UCSD-AML1 (cell line): Measurements from ENCODE around the gene ZSCAN22.
A peak's percentile ranks its signal among the peaks of the same experiment; 100 is the strongest.
"Not testable (repeated sequence)": the region's sequence is repeated elsewhere in the genome, so short reads cannot be mapped to it uniquely, and the experiment has no call there.

Source experiments
- DNase-seq: peaks from one replicate; lab custom pipeline; 2025; ENCODE audit not compliant: unreplicated experiment; lab: John Stamatoyannopoulos, UW

The ZSCAN22 gene

GRCh38 chr19:58317476-58318072, 9.2 kb upstream of the ZSCAN22 start:
- no peak for DNase-seq

DNA sequence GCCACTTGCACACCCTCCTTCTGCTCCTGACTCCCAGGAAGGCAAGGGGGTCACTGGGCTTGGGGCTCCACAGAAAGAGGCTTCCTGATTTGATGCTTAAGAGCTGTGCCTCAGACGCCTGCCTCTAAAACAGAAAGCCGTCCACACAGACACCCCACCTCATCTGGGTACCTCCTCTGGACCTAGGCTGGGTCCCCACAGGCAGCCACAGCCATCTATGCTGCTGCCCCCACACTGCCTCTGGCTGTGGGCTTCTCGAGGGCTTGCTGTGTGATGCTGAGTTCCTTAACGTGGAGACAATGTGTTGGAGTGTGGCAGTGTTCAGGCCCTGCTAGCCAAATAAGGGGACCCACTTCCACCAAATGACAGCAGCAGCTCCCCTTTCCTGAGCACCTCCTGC, 8.5 kb upstream of the ZSCAN22 start:
- DNase-seq = no peak

DNA sequence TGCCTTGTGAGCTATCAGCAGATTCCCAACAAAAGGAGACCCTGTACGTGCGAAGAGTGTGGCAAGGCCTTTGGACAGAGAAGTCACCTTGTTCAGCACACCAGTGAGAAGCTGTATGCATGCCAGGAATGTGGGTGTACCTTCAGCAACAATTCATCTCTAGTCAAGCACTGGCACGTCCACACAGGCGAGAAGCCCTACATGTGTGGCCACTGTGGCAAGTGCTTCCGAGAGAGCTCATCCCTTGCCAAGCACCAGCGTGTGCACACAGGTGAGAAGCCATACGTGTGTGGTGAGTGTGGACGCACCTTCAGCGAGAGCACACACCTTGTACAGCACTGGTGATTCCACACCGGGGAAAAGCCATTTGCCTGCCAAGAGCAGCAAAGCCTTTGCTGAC, 7.6 kb upstream of the ZSCAN22 start:
- no peak for DNase-seq

DNA sequence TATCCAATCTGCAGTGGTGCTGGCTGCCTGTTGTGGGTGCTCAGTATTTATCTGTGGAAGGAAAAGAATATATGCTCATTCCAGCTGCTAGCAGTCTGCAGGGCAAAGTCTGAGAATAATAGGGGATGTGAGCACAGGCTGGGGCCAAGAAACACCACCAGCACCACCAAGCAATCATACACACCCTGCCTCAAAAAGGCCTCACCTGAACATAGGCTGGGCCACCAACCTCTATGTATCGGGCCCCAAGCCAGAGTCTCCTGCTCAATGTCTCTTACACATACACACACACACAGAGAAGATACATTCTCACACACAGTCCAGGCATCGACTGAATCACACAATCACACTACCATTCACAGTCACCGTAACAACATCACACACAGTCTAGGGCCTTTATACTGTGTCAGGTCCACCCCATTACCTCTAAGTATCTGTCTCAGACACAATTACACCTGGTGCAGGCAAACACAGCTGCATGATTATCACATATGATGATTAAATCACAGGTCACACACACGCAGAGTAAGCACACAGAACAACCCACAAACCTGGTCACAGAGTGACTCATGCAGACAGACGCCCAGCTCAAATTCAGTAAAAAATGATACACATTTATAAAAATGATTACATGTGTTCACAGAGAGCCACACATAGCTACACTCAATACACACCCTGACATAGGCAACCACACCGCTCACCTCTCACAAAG, 1.3 kb upstream of the ZSCAN22 start:
- DNase-seq = no peak

DNA sequence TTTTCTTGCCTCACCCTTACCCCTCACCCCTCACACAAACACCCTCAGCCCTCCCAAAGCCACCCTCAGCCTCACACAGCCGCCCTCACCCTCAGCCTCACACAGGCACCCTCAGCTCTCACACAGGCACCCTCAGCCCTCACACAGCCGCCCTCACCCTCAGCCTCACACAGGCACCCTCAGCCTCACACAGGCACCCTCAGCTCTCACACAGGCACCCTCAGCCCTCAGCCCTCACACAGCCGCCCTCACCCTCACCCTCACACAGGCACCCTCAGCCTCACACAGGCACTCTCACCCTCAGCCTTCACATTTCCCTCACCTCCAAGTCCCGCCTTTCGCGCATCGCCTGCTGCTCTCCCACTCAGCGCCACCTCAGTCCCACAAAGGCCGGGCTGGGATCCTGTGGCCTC, 287 bp upstream of the ZSCAN22 start:
- no peak for DNase-seq

DNA sequence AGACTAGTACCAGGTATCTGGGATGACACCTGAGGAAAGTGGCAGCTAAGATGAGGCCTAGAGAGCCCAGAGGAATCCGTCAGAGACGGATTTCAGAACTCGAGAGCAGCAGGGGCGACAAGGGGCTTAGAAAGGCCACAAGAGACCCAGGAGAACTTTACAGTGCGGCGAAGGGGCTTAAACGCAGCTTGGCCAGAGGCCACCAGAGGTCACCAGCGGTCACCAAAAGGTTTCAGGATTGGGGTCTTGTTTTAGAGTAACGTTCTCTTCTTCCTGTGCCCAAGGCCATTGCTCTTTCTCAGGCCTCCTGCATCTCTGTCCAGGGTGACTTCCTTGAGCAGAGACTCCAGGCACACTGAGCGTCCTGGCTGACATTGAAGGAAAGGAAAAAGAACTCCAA, 2.2 kb downstream of the ZSCAN22 start:
- DNase-seq = peak; percentile 58

DNA sequence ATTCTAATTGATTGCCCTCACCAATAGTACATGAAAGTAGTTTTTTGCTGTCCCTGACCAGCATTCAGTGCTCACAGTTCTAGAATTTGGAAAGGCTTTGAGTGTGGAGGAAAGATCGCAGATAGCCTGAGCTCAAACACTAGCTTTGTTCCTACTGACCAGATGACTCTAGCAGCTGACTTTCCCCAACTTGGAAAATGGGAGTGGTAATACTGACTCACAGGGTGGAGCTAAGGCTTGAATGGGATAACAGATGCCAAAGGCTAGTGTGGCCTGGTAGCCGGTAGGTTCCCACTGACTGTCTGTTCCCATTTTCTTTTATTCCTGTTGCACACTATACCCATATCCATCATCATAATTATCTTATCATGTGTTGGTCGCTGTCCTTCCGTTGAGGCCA, 3.7 kb downstream of the ZSCAN22 start:
- no peak for DNase-seq

DNA sequence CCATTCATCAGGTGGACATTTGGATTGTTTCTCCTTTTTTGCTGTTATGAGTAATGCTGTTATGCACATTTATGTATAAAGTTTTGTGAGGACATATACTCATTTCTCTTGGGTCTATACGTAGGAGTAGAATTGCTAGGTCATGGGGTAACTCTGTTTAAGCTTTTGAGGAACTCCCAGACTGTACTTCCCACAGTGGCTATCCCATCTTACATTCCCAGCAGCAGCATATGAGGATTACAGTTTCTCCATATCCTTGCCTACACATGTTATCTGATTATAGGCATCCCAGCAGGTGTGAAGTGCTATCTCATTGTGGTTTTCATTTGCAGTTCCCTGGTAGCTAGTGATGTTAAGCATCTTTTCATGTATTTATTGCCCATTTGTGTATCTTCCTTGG, 5.9 kb downstream of the ZSCAN22 start:
- no peak for DNase-seq

GRCh38 chr19:58334691-58335249, 8.0 kb downstream of the ZSCAN22 start:
- DNase-seq = no peak

DNA sequence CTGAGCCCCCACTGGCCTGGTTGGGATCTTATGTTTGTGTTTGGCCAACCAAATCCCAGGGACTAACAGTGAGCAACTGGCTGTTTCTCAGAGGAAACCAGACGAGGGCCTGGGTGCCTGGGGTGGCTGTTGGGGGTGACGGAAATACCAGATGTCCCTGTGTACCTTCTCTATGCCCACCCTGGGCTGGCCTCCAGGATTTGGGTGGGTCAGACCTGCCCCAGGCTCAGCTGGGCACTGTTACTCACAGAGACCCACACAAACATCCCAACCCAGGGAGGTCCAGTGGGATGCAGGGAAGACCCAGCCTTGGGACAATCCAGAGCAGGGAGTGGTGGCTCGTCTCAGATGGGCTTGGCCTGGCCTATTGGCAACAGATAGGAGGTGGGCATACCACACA, 8.8 kb downstream of the ZSCAN22 start:
- no peak for DNase-seq

DNA sequence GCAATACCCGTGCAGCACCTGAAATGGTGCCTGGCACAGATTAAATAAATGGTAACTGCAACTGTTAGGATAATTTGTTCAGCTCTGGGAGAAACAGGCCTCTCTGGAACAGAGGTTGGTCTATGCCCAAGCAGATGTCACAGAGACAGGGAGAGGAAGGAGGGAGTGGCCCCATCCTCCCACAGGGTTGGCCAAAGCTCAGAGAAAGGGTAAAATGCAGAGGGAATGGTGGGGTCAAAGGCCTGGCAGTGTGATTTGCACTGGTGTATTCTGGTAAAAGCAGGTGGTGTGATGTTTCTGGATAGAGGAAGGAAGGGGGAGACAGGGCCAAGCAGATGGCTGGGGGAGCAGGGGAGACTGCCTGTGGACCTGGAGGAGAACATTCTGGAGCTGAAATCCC, 9.4 kb downstream of the ZSCAN22 start:
- no peak for DNase-seq

- DNase-seq = no peak
Measured at GRCh38 chr19:58336820-58337219, 10.0 kb downstream of the ZSCAN22 start.

DNA sequence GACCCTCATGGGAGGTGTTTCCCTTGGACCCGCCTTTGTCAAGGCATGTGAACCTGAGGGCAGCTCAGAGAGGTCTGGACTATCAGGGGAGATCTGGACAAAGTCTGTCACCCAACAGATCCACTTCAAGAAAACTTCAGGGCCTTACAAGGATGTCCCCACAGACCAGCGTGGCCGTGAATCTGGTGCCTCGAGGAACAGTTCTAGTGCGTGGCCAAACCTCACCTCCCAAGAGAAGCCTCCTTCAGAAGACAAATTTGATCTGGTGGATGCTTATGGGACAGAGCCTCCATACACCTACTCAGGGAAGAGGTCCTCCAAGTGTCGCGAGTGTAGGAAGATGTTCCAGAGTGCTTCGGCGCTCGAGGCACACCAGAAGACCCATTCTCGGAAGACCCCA, 11.5 kb downstream of the ZSCAN22 start:
- DNase-seq = no peak

GRCh38 chr19:58338825-58339558, 12.2 kb downstream of the ZSCAN22 start:
- no peak for DNase-seq

GRCh38 chr19:58345558-58345957, 18.8 kb downstream of the ZSCAN22 start:
- no peak for DNase-seq

- DNase-seq = peak; percentile 90
Measured at GRCh38 chr19:58346961-58347929, 20.5 kb downstream of the ZSCAN22 start.

- DNase-seq = not testable (repeated sequence)
Measured at GRCh38 chr19:58348080-58348479, 21.3 kb downstream of the ZSCAN22 start.

DNA sequence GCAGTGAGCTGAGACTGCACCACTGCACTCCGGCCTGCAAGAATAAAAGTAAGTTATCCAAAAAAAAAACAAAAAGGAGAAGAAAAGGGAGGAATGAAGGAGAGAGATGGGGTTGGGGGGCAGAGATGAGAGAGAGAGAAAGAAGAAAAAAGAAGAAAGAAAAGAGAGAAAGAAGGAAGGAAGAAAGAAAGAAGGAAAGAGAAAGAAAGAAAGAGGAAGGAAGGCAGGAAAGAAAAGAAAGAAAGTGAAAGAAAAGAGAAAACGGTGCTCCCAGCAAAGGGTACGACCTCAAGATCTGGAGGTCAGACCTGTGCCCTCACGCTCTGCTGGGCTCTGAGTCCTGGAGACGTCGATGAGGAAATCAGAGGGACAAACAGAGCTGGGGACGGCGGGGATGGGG, 22.8 kb downstream of the ZSCAN22 start:
- DNase-seq = no peak

DNA sequence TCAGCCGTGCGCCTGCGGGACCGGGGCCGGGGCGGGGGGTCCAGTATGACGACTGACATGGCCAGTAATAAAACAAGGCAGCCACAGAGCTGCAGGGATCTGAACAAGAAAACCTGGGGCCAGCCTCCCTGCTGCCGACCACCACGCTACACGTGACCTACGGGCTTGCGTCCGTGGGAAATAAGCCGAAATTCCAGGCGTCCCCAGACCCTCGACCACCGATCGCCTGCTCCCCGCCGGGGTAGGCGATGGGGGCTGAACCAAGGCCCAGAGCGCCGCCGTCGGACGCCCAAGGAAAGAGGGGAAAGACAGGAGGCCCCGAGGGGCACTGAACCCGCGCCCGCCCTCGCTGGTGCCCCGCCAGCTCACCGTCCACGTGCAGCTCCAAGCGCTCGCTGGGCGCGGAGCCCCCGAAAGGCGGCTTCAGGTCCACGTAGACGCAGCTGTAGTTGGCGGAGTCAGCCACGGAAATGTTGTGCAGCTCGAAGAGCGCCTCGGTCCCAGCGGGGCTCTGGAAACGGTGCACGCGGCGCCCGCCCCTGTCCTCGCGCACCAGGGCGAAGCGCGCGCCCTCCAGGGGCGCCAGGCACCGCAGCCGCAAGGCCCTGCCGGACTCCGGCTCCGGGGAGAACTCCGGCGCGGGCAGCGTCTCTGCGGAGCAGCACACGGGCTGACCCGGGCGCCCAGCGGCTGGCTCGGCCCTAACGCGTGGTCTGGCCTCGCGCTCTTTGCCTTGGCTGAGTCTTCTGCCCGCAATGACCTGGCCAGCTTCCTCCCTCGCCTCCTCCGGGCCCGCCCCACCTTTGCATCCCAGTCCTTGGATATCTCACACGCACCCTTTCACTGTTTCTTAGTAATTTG, 23.4 kb downstream of the ZSCAN22 start:
- DNase-seq = no peak
